ENCODE measurements around the gene PABPC1L.

Gene PABPC1L

DNA sequence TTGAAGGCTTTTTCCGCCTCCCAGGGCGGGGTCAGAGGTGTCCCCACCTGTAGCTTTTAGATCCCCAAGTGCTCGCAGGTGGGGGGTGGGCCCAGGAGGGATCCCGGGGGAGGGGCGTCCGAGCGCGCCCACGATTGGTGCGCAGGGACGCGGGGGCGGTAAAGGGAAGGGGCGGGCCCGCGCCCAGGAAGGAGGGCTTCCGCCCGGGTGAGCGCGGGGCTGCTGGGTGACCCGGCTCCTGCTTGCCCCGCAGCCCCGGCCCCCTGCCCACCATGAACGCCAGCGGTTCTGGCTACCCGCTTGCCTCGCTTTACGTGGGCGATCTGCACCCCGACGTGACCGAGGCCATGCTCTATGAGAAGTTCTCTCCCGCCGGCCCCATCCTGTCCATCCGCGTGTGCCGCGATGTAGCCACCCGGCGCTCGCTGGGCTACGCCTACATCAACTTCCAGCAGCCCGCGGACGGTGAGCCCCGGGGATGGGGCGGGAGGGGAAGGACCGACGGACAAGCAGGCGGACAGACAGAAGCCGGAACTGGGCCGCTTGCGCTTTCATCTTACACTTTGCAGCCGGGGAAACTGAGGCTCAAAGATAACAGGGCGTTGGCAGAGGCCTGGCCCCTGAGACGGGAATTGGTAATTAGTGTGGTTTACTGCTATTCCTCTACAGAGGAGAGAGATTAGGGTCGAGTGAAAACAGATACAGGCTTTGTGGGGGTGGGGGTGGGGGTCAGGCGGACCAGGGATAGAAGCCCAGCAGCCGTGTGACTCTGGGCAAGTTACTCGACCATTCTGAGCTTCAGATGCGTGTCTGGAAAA lies at the start of gene PABPC1L:
Gene PABPC1L, plus strand, starts transcription at position 189 of the 818 bp plus-strand sequence. Its CDS starts 84 bp downstream, at position 273.
- TF ChIP-seq, protein P1, sequence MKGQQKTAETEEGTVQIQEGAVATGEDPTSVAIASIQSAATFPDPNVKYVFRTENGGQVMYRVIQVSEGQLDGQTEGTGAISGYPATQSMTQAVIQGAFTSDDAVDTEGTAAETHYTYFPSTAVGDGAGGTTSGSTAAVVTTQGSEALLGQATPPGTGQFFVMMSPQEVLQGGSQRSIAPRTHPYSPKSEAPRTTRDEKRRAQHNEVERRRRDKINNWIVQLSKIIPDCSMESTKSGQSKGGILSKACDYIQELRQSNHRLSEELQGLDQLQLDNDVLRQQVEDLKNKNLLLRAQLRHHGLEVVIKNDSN (IDR thresholded peaks at IDR 0.05): no peak
- peak; percentile 95 for TF ChIP-seq EGR1 (IDR thresholded peaks at IDR 0.05)
- TF ChIP-seq FOXM1 (IDR thresholded peaks at IDR 0.05; ENCODE audit: borderline replicate concordance, low read depth): no peak
- TF ChIP-seq RAD21 (IDR thresholded peaks at IDR 0.05; ENCODE audit: low read depth): no peak
- TF ChIP-seq, protein P2, sequence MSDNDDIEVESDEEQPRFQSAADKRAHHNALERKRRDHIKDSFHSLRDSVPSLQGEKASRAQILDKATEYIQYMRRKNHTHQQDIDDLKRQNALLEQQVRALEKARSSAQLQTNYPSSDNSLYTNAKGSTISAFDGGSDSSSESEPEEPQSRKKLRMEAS (IDR thresholded peaks at IDR 0.05): peak; percentile 67; the same call in 1 of the 2 replicates
- TF ChIP-seq, protein P3, sequence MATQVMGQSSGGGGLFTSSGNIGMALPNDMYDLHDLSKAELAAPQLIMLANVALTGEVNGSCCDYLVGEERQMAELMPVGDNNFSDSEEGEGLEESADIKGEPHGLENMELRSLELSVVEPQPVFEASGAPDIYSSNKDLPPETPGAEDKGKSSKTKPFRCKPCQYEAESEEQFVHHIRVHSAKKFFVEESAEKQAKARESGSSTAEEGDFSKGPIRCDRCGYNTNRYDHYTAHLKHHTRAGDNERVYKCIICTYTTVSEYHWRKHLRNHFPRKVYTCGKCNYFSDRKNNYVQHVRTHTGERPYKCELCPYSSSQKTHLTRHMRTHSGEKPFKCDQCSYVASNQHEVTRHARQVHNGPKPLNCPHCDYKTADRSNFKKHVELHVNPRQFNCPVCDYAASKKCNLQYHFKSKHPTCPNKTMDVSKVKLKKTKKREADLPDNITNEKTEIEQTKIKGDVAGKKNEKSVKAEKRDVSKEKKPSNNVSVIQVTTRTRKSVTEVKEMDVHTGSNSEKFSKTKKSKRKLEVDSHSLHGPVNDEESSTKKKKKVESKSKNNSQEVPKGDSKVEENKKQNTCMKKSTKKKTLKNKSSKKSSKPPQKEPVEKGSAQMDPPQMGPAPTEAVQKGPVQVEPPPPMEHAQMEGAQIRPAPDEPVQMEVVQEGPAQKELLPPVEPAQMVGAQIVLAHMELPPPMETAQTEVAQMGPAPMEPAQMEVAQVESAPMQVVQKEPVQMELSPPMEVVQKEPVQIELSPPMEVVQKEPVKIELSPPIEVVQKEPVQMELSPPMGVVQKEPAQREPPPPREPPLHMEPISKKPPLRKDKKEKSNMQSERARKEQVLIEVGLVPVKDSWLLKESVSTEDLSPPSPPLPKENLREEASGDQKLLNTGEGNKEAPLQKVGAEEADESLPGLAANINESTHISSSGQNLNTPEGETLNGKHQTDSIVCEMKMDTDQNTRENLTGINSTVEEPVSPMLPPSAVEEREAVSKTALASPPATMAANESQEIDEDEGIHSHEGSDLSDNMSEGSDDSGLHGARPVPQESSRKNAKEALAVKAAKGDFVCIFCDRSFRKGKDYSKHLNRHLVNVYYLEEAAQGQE (IDR thresholded peaks at IDR 0.05; ENCODE audit: low read depth): no peak
- 0 out of 2 replicates have a peak, but pooled peaks have one; percentile 27 for TF ChIP-seq YY1 (IDR thresholded peaks at IDR 0.05; ENCODE audit: low read depth)
- TF ChIP-seq TAF1 (IDR thresholded peaks at IDR 0.05; ENCODE audit: low read depth): peak; percentile 60; the same call in 1 of the 2 replicates
- no peak for TF ChIP-seq CREB1 (IDR thresholded peaks at IDR 0.05; ENCODE audit: low read depth)
- TF ChIP-seq ZBTB7A (IDR thresholded peaks at IDR 0.05; ENCODE audit: low read depth): peak; percentile 83
- no peak for TF ChIP-seq NFIC (IDR thresholded peaks at IDR 0.05)
- no peak for TF ChIP-seq EP300 (IDR thresholded peaks at IDR 0.05; ENCODE audit: borderline replicate concordance)
- TF ChIP-seq CEBPB (IDR thresholded peaks at IDR 0.05): no peak
- TF ChIP-seq TEAD4 (IDR thresholded peaks at IDR 0.05): no peak
- TF ChIP-seq TCF12 (IDR thresholded peaks at IDR 0.05; ENCODE audit: low read depth): no peak

DNA sequence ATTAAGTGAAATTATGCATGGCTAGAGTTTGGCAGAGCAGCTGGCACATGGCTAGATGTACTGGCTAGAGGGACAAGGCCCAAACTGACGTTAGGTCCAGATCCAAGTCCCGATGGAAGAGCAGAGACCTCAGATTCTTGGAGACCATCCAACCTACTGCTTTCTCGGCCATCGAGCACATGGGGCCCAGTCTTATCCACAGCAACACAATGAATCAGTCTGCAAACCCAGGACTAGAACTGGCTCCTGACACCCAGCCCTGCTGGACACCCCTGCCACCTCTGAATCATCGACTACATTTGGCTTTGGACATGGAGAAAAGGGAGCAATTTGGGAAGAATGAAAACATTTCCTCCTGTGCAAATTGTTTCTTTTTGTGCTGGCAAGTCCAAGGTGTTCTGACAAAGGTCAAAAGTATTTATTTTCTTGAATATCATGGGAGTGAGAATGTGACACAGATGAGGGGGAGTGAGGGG lies 48.3 kb upstream of the PABPC1L start:
- TF ChIP-seq, protein P2 (IDR thresholded peaks at IDR 0.05): 0 out of 2 replicates have a peak, but pooled peaks have one; percentile 45
- TF ChIP-seq TAF1 (IDR thresholded peaks at IDR 0.05; ENCODE audit: low read depth) (no peak), RAD21 (IDR thresholded peaks at IDR 0.05; ENCODE audit: low read depth) (no peak), FOXM1 (IDR thresholded peaks at IDR 0.05; ENCODE audit: borderline replicate concordance, low read depth) (no peak), CEBPB (IDR thresholded peaks at IDR 0.05) (no peak), TCF12 (IDR thresholded peaks at IDR 0.05; ENCODE audit: low read depth) (peak; percentile 21; the same call in 1 of the 2 replicates), YY1 (IDR thresholded peaks at IDR 0.05; ENCODE audit: low read depth) (no peak), NFIC (IDR thresholded peaks at IDR 0.05) (peak; percentile 25; the same call in 1 of the 2 replicates), CREB1 (IDR thresholded peaks at IDR 0.05; ENCODE audit: low read depth) (no peak)

DNA sequence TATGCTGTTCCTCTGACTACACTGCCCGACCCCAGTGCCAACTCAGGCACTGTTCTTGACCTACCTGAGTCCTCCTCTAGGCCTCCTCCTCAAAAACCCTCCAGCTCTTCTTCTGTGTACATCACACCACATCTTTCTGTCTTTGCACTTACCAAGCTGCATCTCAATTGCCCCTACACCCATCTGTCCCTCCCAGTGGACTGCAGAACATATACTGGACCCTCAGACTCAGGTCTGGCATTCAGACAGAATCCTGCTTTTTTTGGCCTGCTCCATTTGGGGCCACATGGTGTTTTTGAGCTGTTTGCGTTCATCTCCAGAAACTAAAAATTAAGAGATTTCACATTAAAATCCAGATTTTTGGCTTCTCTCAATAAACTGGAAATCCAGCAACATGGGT lies 47.6 kb upstream of the PABPC1L start:
- TF ChIP-seq, protein P2 (IDR thresholded peaks at IDR 0.05): no peak
- no peak for TF ChIP-seq CREB1 (IDR thresholded peaks at IDR 0.05; ENCODE audit: low read depth)
- no peak for TF ChIP-seq RAD21 (IDR thresholded peaks at IDR 0.05; ENCODE audit: low read depth)
- TF ChIP-seq EP300 (IDR thresholded peaks at IDR 0.05; ENCODE audit: borderline replicate concordance): no peak
- TF ChIP-seq TEAD4 (IDR thresholded peaks at IDR 0.05): no peak
- no peak for TF ChIP-seq NFIC (IDR thresholded peaks at IDR 0.05)
- no peak for TF ChIP-seq CEBPB (IDR thresholded peaks at IDR 0.05)
- TF ChIP-seq EGR1 (IDR thresholded peaks at IDR 0.05): no peak
- no peak for TF ChIP-seq TAF1 (IDR thresholded peaks at IDR 0.05; ENCODE audit: low read depth)
- TF ChIP-seq ZBTB7A (IDR thresholded peaks at IDR 0.05; ENCODE audit: low read depth): no peak
- TF ChIP-seq FOXM1 (IDR thresholded peaks at IDR 0.05; ENCODE audit: borderline replicate concordance, low read depth): no peak
- TF ChIP-seq, protein P3 (IDR thresholded peaks at IDR 0.05; ENCODE audit: low read depth): no peak
- no peak for TF ChIP-seq TCF12 (IDR thresholded peaks at IDR 0.05; ENCODE audit: low read depth)
- TF ChIP-seq, protein P1 (IDR thresholded peaks at IDR 0.05): no peak
- TF ChIP-seq YY1 (IDR thresholded peaks at IDR 0.05; ENCODE audit: low read depth): no peak

DNA sequence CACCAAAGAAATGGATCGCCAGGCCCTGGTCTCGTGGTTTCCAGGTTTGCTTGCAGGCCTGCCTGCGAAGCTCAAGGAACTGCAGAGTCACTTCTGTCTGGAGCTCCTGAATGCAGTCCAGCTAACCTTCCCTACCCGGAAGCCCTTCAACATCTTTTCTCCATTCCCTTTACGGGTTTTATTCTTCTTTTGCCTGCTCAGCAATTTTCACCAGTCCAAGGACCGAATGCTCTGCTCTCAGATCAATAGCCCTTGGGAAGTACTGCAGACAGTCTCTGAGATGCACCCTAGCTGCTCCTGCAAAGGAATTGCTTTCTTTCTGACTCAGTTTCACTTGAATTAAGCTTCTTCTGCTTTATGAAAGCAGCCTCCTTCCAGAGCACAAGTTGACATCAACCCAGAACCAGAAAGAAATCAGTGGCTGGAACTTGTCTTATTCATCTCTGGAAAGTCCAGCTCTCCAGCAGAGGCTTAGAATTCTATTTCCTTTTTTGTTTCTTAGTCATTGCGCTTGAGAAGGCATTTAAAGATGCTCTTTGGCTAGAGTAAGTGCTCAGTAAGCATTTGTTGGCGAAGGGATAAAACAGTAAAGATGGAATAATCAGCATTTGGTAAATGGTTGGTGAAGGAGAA lies 43.0 kb upstream of the PABPC1L start:
- TF ChIP-seq YY1 (IDR thresholded peaks at IDR 0.05; ENCODE audit: low read depth) (no peak), TCF12 (IDR thresholded peaks at IDR 0.05; ENCODE audit: low read depth) (no peak), CREB1 (IDR thresholded peaks at IDR 0.05; ENCODE audit: low read depth) (no peak), RAD21 (IDR thresholded peaks at IDR 0.05; ENCODE audit: low read depth) (no peak), EGR1 (IDR thresholded peaks at IDR 0.05) (no peak), TAF1 (IDR thresholded peaks at IDR 0.05; ENCODE audit: low read depth) (no peak), EP300 (IDR thresholded peaks at IDR 0.05; ENCODE audit: borderline replicate concordance) (no peak), NFIC (IDR thresholded peaks at IDR 0.05) (no peak), CEBPB (IDR thresholded peaks at IDR 0.05) (no peak), TEAD4 (IDR thresholded peaks at IDR 0.05) (no peak), FOXM1 (IDR thresholded peaks at IDR 0.05; ENCODE audit: borderline replicate concordance, low read depth) (no peak), ZBTB7A (IDR thresholded peaks at IDR 0.05; ENCODE audit: low read depth) (no peak)
- TF ChIP-seq, protein P2 (IDR thresholded peaks at IDR 0.05): no peak
- TF ChIP-seq, protein P1 (IDR thresholded peaks at IDR 0.05): no peak
- TF ChIP-seq, protein P3 (IDR thresholded peaks at IDR 0.05; ENCODE audit: low read depth): no peak

All from Ishikawa (cell line).